Amygdala (tissue), 56 donors: Measurements from ENCODE around the gene KLF13.

Experiments used
- DNase-seq, 56 donors: peaks; one replicate each; lab custom pipeline; 2025; lab: John Stamatoyannopoulos, UW

KLF13 gene

DNA sequence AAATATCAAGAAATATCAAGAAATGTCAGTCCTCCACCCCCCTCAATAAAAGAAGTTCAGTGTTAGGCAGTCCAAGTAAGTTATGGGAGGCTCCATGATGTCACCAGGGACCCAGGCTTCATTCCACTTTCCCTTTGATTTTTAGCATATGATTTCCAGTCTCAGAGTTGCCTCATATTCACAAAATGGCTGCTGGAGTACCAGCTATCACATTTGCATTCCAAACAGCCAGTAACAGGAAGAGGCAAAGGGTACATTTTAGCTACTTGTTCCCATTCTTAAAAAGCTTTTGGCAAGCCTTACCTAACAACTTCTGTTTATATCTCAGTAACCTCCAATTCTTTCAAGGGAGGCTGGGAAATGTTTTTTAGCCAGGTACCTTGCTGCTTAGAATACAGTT, 13.4 kb upstream of the KLF13 start:
- DNase-seq, result no peak

DNA sequence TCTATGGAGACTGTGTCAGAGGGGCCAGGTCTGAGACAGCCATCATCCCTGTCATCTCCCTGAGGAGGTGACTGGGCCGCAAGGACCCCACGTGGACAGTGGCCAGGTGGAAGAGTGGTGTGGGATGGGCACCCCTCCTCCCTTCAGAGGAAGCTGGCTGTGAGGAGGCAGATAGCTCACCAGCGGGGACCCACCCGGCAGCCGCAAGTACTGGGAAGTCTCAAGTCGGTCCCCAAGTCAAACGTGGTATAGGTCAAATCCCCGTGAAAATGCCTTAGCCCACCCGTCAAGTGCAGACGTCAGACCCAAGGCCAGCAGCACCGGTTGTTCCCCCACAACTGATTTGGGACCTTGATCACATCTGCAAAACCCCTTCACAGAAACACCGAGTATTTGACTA, 12.3 kb upstream of the KLF13 start:
- DNase-seq, result no peak

DNA sequence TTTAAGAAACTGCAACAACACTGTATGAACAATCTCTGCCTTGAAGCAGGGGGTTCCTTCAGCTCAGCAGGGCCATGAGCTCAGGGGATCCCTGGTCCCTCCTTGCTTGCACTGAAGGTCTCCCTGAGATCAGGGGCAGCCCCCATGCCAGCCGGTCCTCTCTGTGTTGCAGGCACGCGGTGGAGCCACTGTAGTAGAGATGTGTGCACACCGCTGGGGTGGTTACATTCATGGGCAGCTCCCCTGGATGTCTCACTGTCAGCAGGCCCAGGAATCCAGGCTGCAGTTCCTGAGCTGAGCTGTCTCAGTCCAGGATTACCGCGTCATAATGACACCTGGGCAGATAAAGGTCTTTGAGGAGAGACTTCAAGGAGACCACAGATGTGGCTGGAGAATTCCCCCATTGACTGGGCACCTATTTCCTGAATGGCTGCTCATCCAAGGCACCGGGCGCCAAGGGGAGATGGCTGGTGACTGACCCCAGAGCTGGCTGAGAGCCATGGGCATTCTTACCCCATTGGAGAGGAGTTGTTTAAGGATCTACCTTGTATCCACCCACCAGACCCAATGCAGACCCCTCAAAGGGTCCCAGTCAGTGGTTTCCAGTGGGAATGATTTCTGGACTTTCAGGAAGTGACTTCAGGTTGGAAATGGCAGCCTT, 10.4 kb upstream of the KLF13 start:
- no peak for DNase-seq

DNA sequence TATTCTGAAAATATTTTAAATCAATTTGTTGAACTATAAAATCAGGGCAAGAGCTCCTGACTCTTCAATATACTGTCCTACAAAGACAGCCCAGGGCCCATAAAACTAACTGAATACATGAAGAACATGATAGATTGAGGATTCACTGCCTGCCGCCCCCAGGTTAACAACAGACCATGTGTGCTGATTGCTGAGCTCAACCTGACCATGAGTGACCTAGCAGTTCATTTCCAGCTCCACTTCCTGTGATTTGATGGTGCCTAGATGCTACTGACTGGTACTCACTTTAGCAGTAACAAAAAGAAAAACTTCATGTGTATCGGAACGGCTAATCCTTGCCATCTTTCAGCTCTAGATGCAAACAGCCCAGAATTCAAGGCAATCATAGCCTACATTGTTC, 9.6 kb upstream of the KLF13 start:
- no peak for DNase-seq

DNA sequence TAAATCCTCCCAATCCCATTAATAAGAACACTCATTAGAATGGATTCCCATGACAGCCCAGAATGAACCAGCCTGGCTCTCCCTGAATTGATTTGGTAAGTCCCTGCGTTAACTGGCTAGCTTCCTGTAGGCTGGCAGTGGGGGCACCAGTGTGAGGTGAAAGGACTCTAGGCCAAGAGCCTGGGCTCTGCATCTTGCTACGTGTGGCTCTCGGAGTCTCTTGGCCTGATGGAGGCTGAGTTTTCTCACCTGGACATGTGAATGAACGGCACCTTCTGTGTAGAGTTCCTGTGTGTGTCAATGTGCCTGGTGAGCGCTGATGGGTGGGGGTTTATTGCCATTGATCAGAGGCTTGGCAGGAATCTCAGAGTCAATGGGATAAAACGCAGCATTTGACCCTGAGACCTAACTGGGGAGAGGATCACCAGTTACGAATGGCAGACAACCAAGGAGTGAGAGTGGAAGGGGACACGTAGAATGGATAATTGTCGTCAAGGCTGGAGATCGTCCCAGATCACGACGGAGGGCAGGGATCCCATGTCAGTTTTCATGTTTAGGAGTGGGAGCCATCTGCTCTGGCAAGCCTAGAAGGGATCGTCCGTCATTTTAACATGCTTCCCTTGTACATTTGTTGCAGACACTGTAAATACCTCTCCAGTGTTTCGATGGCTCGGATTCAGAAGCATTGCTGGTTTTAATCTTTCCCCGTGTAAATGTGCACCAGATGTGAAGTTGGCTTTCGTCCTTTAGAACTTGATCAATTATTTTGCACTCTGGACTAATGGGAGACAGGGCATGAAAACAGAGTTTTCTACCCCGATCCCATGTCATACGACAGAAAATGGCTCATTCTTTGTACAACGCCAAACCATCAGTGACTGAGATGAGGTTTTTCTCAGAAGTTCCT, 9.0 kb upstream of the KLF13 start:
- DNase-seq, result no peak

DNA sequence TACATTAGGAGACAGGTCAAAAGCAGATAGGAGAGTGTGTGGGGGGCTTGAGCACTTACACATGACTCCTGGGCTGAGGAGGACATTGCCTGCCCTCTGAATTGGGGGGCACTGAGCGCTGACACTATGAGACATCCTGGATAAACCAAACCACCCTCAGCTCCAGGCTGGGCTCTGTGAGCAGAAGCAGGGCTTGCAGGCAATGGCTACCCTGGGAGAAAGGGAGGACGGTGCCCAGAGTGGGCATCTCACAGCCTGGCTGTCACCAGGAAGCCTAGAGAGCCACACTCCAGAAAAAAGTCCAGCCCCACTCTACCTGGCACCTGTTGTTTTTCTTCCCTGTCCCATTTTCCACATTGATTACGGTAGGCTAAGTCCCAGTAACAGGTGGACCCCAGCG, 8.2 kb upstream of the KLF13 start:
- DNase-seq, result no peak

DNA sequence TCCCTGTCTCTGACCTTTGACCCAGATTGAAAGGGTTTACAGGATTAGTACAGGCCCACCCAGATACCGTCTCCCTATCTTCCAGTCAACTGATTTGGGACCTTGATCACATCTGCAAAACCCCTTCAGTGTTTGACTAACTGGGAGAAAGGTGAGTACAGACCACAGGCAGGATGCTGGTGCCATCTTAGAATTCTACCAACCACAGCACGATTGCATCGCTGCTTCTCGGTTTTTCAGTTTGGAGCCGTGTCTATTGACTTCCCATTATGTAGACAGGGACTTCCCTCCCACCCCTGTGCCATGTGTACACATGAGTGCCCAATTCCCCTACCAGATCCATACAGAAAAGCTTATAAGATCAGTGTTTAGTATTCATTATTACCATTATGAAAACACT, 6.6 kb upstream of the KLF13 start:
- no peak for DNase-seq

DNA sequence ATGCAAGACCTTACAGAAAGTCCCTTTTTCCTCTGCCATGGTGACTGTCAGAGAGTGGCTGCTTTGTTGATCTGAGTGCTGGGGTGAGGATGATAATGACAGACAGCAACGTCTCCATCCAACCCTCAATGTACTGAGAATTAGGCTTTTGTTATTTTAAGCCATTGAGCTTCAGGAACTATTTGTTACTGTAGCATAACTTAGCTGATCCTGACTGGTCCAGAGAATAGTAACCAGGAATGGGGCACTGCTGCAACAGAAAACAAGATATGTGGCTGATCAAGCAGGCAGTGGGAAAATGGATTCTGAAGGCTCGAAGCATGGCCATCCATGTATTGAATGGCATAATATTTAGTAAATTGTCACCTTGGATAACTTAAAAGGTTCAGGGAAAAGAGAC, 5.2 kb upstream of the KLF13 start:
- no peak for DNase-seq

DNA sequence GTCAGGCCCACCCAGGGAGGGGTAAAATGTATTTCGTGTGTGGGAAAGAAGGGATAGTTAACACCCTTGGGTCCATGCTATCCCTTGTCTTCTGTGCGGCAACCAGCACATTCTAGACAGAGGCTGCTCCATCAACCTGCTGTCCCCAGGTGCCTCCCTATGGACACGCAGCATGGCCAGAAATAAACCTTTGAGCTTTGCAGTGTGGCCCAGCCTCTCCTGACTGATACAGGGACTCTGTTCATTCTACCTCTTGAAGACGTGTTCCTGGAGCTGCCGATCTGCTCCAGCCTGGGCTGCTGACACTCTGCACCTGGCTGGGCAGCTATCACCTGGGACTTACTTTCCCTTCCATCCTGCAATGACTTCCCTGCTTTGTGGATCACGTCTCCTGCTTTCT, 4.1 kb upstream of the KLF13 start:
- DNase-seq, result no peak

DNA sequence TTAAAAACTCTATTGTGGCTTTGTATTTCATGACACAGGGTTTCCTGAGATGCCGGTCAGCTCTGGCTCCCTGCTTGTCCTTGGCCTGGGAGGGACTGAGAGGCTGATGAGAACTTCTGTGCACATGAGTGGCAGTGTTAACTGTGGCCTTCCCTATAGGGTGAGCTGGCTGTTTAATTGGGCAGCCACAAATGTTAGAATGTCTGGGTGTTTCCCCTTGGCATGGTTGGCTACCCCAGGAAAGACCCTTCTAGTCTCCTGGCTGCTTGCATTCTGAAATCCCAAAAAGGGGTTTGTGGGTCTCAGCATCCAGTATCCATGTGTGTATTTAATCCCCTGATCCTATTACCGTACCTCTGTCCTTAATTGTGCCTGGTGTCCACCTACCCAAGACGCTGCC, 3.0 kb upstream of the KLF13 start:
- no peak for DNase-seq

DNA sequence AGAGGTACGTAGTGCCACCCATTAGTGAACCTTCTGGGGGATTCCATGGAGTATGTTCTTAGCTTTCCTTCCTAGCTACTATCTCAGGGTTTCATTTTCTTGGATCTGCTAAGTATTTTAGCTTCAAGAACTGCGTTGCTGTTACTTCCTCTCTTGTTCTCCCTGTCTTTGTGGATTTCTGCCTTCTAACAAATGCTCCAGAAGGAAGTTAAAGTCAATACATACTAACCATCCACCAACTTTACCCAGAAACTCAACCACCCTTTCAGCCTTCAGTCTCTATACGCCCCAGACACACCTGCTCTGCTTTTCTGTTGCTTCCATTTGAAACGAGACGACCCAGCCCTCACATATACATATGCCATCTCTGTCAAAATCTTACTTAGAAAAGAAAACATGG, 2.4 kb upstream of the KLF13 start:
- no peak for DNase-seq

DNA sequence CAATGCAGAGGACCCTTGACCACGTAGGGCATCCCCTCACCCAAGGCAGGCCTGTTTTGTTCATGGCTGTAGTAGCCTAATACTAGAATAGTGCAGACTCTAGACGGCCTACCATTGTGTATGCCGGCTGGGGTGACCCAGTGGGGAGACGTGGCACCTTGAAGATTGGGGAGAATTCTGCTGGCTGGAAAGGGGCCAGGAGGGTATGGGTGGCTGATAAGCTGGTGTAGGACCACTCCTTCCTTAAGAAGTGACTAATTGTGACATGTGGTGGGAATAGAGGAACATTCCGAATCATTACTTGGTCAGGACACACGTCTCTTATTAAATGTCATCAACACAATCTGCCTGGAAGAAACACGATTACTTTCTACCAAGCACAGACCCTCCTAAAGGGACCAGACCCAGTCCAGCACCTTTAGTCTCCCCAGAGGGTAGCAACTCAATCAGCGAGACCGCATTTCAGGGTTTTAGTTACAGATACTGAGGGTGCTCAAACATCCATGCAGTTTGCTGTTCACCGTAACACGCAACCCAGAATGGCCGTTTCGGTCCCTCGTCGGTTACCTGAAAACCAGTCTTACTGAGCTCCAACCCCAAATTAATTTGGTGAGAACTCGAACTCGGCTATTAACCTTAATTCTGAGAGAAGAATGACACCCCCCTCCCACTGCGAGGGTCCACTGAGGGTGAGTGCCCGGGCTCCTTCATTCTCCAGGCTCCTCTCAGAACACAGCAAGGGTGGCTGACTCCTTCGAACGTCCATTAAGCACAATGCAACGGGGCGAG, 1.6 kb upstream of the KLF13 start:
- no peak for DNase-seq

DNA sequence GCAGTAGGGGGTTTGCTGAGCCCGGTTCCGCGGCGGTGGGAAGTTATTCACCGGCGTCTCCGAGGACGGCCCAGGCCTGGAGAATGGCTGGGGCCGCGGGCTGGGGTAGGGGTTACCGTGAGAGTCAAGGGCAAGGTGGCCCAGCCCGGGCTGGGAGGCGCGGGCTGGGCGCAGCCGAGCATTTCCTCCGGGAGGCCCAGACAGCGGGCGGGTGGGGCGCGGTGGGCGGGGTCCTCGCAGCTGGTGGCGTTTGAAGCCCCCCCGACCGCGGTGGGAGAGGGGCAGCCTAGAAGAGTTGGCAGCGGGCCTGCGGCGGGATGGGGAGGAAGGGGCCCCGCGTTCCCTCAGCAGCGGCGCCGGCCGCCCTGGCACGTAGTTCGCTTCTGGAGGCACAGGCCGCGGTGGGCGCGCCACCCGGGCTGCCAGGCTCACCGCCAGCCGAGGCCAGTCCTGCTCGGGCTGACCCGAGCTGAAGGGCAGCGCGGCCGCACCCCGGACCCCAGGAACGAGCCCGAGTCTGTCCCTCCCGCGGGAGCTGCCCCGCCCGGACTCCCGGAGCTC, 960 bp upstream of the KLF13 start:
- peak in 52 of 56 donors; percentile 31 to 89 (median 74) for DNase-seq

DNA sequence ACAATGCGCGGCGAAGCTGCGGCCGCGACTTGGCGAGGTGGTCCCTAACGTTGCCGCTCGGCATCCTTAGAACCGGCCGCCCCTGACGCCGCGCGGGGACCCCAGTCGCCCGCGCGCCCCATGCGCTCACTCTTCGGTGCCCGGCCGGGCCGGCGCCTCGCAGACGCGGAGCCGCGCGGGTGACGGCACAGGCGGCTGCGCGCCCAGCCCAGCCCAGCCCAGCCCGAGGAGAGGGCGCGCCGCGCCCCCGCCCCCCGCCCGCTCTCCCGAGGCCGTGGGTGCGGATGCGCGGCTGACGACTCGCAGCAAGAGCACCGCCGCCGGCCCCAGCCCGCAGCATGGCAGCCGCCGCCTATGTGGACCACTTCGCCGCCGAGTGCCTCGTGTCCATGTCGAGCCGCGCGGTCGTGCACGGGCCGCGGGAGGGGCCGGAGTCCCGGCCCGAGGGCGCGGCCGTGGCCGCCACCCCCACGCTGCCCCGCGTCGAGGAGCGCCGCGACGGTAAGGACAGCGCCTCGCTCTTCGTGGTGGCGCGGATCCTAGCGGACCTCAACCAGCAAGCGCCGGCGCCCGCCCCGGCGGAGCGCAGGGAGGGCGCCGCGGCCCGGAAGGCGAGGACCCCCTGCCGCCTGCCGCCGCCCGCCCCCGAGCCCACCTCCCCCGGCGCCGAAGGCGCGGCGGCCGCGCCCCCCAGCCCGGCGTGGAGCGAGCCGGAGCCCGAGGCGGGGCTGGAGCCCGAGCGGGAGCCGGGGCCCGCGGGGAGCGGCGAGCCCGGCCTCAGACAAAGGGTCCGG, 437 bp downstream of the KLF13 start:
- peak in 35 of 56 donors; percentile 49 to 90 (median 79) for DNase-seq

DNA sequence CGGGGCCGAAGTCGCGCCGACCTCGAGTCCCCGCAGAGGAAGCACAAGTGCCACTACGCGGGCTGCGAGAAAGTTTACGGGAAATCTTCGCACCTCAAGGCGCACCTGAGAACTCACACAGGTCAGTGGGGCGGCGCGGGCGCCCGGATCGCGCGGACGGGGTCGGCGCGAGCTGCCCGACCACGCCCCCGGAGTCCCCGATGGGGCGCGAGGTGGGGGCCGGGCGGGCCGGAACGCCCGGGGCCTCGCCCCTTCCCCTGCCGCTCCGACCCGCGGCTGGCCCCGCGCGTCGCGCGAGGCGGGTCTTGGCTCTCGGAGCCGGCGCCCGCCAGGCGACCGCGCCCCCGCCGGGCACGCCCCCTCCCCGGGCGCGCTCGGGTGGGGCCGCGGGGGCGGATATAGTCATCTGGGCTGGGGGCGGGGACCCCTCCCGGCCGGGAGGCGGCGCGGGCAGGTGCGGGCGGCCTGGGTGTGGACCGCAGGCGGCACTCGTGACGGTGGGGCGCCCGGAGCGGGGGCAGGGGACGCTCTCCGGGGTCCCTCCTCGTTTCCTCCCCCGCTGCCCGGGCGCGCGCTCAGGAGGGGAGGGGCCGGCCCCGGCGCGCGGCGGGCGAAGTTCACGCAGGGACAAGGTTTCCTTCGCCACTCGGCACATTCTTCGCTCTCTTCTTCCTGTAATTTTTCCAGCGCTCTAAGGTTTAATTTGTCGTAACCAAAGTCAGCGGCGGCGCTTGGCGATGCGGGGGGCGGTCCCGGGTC, 1.2 kb downstream of the KLF13 start:
- DNase-seq, result peak in 15 of 56 donors; percentile 31 to 63 (median 49)

DNA sequence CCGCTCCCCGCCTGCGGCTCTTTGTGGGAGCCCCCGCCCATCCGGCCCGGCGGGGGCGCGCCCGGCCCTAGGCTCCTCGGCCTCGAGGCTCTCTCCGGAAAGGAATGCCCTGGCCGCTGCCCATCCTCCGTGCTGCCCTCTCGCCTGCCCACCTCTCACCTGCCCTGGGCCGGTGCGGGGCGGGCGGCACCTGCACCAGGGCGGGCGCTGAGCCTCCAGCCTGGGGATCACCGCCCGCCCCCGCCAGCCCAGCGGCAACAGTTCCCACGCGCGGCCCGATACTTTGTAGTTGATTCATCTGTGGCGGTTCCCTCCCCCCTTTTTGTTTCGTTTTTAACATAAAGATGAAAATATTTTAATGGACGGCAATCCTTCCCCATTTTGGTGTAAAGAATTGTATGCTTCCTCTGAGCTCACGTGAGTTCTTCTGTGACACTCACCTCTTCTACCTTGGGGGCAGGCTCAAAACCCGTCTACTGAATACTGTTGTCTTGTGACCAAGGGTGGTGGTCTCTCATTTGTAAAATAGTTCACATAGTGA, 1.9 kb downstream of the KLF13 start:
- peak in 2 of 56 donors; percentile 54 to 68 for DNase-seq

DNA sequence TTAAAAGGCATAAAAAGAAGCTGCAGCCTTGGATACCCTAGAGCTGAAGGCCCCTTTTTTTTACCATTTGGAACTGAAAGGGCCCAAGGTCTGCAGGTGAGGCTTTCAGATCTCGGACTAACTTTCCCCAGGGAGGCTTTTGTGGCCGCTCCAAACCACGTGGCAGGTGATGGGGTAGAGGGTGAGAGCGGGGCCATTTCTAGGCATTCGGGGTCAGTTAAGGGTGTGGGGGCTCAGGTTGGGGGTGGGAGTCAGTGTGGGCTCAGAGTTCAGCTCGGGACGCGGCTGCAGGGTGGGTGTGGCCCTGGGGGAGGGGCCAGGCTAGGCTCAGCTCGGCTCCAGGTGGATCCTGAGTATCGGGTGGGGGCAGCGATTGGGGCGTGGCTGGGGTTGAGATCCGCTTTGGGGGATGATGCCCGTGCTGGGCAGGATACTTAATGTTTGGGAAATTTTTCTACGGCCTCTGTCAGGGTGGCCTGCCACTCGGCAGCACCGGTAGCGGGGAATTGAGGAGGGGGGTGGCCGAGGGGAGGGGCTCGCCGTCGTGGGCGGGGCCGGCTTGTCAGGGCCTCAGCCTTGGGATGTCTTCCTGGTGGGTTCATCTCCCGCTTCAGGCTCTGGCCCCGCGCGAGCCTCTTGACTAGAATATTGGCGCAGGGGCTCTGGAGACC, 2.5 kb downstream of the KLF13 start:
- no peak for DNase-seq

DNA sequence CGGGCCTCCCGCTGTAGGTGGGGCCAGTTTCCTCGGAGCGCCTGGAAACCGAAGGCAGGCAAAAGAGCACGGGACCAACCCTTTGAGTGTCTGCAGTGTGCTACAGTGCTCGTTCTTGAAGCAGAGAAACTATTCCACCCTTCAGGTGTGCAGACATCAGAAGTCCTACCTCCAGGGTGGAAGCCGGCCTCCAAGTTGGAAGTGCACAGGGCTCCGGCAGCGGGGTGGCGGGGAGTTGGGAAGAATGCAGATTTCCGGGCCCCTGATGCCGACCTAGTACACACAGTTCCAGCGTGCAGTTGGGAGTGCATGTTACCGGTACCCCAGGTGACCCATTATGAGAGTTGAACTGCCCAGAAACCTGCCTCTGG, 3.0 kb downstream of the KLF13 start:
- no peak for DNase-seq
